Left lung (tissue), 10 donors: ENCODE measurements around the gene NME7. TPM values are rescaled to one million over a fixed set of nuclear protein-coding genes. Genes with fewer than 3 reads are reported as not detected.

Experiments
- ATAC-seq: fragments of 200-7000 bp; cut with Tn5 transposase; one replicate; pipeline ENCODE4 v1.9.1; 2020; ENCODE audit warnings: moderate library complexity
- DNase-seq, 4 donors: peaks; one replicate each; pipeline ENCODE4 v3.0.0-alpha.2; 2013 to 2020
- H3K27ac ChIP-seq, 2 donors: fragments of 200-600 bp; sonication (generic) in 1 of 2; one replicate each; pipeline versions ENCODE4 v1.5.0 to v1.8.0; 2020 to 2021
- H3K27me3 ChIP-seq, 2 donors: fragments of 200-600 bp; sonication (generic) in 1 of 2; one replicate each; pipeline versions ENCODE4 v1.5.0 to v1.8.0; 2020 to 2021
- H3K36me3 ChIP-seq, 2 donors: fragments of 200-600 bp; sonication (generic) in 1 of 2; one replicate each; pipeline versions ENCODE4 v1.5.0 to v1.8.0; 2020 to 2021
- H3K4me1 ChIP-seq, 2 donors: fragments of 200-600 bp; one replicate each; pipeline ENCODE4 v1.8.0; 2021
- H3K4me3 ChIP-seq, 2 donors: fragments of 200-600 bp; sonication (generic) in 1 of 2; one replicate each; pipeline versions ENCODE4 v1.5.0 to v1.8.0; 2020 to 2021; ENCODE audit warnings: mild to moderate bottlenecking in 1 of 2
- H3K9me3 ChIP-seq, 2 donors: fragments of 200-600 bp; sonication (generic) in 1 of 2; one replicate each; pipeline versions ENCODE4 v1.5.0 to v1.8.0; 2020 to 2021
- CTCF ChIP-seq, 2 donors: fragments of 200-600 bp; sonication (generic) in 1 of 2; IDR thresholded peaks; one replicate each; pipeline versions ENCODE4 v1.5.0 to v1.8.0; 2021; ENCODE audit warnings: antibody characterized with exemption in 2 of 2
- intact Hi-C, 2 donors: fragments of 100-400 bp; cut with DNase I; formaldehyde crosslinking; loops; one replicate each; pipeline versions ENCODE4 v1.11.2 to v1.14.2; 2022
- polyA plus RNA-seq, 6 donors: library from polyadenylated mRNA; unstranded; fragments of 120-200 nt; gene quantifications; one replicate each; pipeline ENCODE4 v1.2.1, GENCODE V29; 2013; ENCODE audit not compliant: insufficient read length in 6 of 6
- total RNA-seq, 2 donors: library from RNA; stranded (reverse); fragmentation: NEBNext Ultra II Directional; extraction: Animal tissue kit (Norgen Biotek cat#: 25700); gene quantifications; one replicate each; pipeline ENCODE4 v1.2.1, GENCODE V29; 2021
- donor health status: DM: no; HTN: yes; CAD: no.
- donor health status: DM: no; HTN: no; CAD: no.

The NME7 gene
- total and polyA plus RNA-seq, 8 donors, result 13.6 to 77.6 (median 59.3) TPM

- Histone ChIP-seq H3K4me1 (peaks cover 27 to 78% of the 10 kb centered on the region in 2 donors), H3K27ac (peak overlapping the region in 1 of 2 donors; percentile 13), H3K36me3 (peaks cover 0 to 17% of the 10 kb centered on the region in 2 donors), H3K4me3 (no peak overlapping the region), H3K9me3 (no peaks in the 10 kb centered on the region), H3K27me3 (peaks cover 0 to 16% of the 10 kb centered on the region in 2 donors)
- ATAC-seq (no peak), DNase-seq (no peak)
- TF ChIP-seq CTCF (IDR thresholded peaks at IDR 0.05), result no peak
- intact Hi-C loops, result no loop called here
These were observed 255.4 kb downstream of the NME7 start for GRCh38 chr1:169112241-169112640.

GRCh38 chr1:169111472-169111871 is 256.1 kb downstream of the NME7 start:
- peaks cover 0 to 23% of the 10 kb centered on the region in 2 donors for H3K27me3 ChIP-seq
- TF ChIP-seq CTCF (IDR thresholded peaks at IDR 0.05), result no peak
- ATAC-seq (no peak), DNase-seq (no peak)
- H3K9me3 ChIP-seq, result no peaks in the 10 kb centered on the region
- H3K4me1 ChIP-seq, result peaks cover 27 to 75% of the 10 kb centered on the region in 2 donors
- H3K4me3 ChIP-seq, result peak overlapping the region in 1 of 2 donors; percentile 4
- H3K36me3 ChIP-seq, result peaks cover 0 to 17% of the 10 kb centered on the region in 2 donors
- H3K27ac ChIP-seq, result peak overlapping the region; percentile 23 to 95
- intact Hi-C loops, result no loop called here

DNA sequence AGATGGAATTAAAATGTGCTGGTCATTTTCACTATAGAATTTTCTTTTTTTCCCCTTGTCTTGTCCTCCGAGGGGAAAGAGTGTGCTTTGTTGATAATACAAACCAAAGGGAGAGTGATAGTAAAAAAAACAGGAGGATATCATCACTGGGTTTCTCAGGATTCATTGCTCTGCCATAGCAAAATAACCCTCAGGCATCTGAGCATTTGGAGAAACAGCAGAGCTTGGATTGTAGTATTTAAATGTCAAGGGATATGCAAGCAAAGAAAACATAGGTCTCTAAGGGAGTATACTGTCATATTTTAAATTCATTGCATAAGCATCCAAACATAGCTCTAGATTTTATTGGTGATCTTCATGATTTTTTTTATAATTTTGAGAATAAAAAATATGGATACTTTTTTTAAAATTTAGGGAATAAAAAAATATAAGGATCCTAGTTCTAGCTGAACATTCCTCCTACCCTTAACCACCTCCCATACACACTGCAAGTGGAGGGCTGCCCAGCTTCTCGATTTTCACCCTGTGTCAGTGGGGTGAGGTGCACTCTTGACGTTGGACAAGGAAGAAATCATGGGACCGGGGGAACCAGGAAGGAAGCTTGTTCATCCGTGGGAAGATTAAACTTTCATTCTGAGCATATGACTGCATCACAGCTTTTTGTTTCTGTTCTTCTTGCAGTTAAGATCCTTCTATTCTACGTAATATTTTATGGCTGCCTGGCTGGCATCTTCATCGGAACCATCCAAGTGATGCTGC is 256.7 kb downstream of the NME7 start:
- DNase-seq, result peak in 1 of 4 donors; percentile 56
- Histone ChIP-seq H3K27ac (peak overlapping the region; percentile 23 to 95), H3K9me3 (no peaks in the 10 kb centered on the region), H3K4me3 (peak overlapping the region in 1 of 2 donors; percentile 64), H3K36me3 (peaks cover 0 to 17% of the 10 kb centered on the region in 2 donors), H3K4me1 (peaks cover 23 to 69% of the 10 kb centered on the region in 2 donors), H3K27me3 (peaks cover 0 to 29% of the 10 kb centered on the region in 2 donors)
- no peak for TF ChIP-seq CTCF (IDR thresholded peaks at IDR 0.05)
- intact Hi-C loops, result no loop called here
- ATAC-seq, result peak; percentile 4

DNA sequence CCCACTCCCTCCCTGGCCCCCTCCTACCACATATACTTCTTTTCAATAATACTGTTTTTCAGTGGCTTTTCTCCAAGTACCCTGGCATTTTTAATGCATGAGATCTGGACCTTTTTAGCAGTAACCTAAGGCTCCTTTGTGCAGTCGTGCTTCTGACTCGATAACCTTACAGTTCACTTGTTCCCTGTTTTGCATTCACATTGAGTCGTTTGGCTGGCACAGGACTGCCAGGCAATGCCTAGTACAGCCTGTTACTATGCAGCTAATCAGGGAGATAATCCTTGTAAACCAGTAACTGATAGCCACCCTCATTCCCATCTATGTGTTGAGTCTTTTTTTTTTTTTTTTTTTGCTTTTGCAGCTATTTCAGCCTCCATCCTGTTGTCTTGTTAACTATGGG is 257.4 kb downstream of the NME7 start:
- ATAC-seq (no peak), DNase-seq (no peak)
- no peak for TF ChIP-seq CTCF (IDR thresholded peaks at IDR 0.05)
- intact Hi-C loops, result no loop called here
- Histone ChIP-seq H3K27me3 (peaks cover 0 to 36% of the 10 kb centered on the region in 2 donors), H3K4me1 (peaks cover 18 to 68% of the 10 kb centered on the region in 2 donors), H3K4me3 (peak overlapping the region in 1 of 2 donors; percentile 64), H3K27ac (peak overlapping the region; percentile 86 to 95), H3K9me3 (no peaks in the 10 kb centered on the region), H3K36me3 (peaks cover 0 to 17% of the 10 kb centered on the region in 2 donors)

- no peaks in the 10 kb centered on the region for H3K9me3 ChIP-seq
- TF ChIP-seq CTCF (IDR thresholded peaks at IDR 0.05), result no peak
- peaks cover 0 to 17% of the 10 kb centered on the region in 2 donors for H3K36me3 ChIP-seq
- H3K27ac ChIP-seq, result peak overlapping the region; percentile 86 to 95
- DNase-seq (peak in 3 of 4 donors; percentile 65 to 91 (median 68)), ATAC-seq (peak; percentile 44)
- H3K4me3 ChIP-seq, result peak overlapping the region in 1 of 2 donors; percentile 64
- intact Hi-C loops, result no loop called here
- peaks cover 18 to 67% of the 10 kb centered on the region in 2 donors for H3K4me1 ChIP-seq
- H3K27me3 ChIP-seq, result peaks cover 0 to 42% of the 10 kb centered on the region in 2 donors
These were observed 257.9 kb downstream of the NME7 start for GRCh38 chr1:169109561-169110134.
